Keratinocyte (primary cell): Measurements from ENCODE around the gene FSIP1. TPM values are rescaled to one million over a fixed set of nuclear protein-coding genes. Genes with fewer than 3 reads are reported as not detected.

Experiments
- DNase-seq: peaks from one replicate; pipeline ENCODE4 v3.0.0-alpha.2; 2011; ENCODE audit warnings: low read depth, missing footprints, low spot score
- FAIRE-seq: peaks from 2 replicates; lab custom pipeline; 2011; peaks lifted over from hg19 to GRCh38; lab: Jason Lieb, UNC
- H2AFZ ChIP-seq: 2 replicates; pipeline ENCODE4 v1.6.0; 2012; ENCODE audit warnings: low read length, control low read depth, inconsistent platforms; ENCODE audit not compliant: control insufficient read depth
- H3K27ac ChIP-seq: 2 replicates; pipeline ENCODE4 v1.5.1; 2011; ENCODE audit warnings: low read length; ENCODE audit not compliant: control insufficient read depth, insufficient read depth
- H3K27me3 ChIP-seq: 3 replicates; pipeline ENCODE4 v1.6.0; 2011; ENCODE audit warnings: low read length; ENCODE audit not compliant: control insufficient read depth, insufficient read depth; ENCODE audit errors: extremely low read depth
- H3K36me3 ChIP-seq, 2 experiments: 2 replicates in 1 of 2; 3 replicates in 1 of 2; pipeline ENCODE4 v1.5.1; 2011; ENCODE audit warnings: low read length in 2 of 2, mild to moderate bottlenecking in 1 of 2; ENCODE audit not compliant: control insufficient read depth in 2 of 2, insufficient read depth in 2 of 2; ENCODE audit errors: extremely low read depth in 1 of 2
- H3K4me1 ChIP-seq: 3 replicates; pipeline ENCODE4 v1.5.1; 2011; ENCODE audit warnings: low read length; ENCODE audit not compliant: control insufficient read depth, insufficient read depth; ENCODE audit errors: extremely low read depth
- H3K4me2 ChIP-seq: 3 replicates; pipeline ENCODE4 v1.6.0; 2011; ENCODE audit warnings: low read depth, low read length; ENCODE audit not compliant: control insufficient read depth, insufficient read depth; ENCODE audit errors: extremely low read depth
- H3K4me3 ChIP-seq, 3 experiments: fragments of 200-600 bp in 1 of 3; sonication (generic) in 1 of 3; 2 replicates in 2 of 3; 3 replicates in 1 of 3; pipeline ENCODE4 v1.5.1; 2011 to 2016; ENCODE audit warnings: low read length in 3 of 3, mild to moderate bottlenecking in 3 of 3, control low read depth in 2 of 3, inconsistent platforms in 1 of 3, low read depth in 1 of 3, mixed read lengths in 1 of 3, mixed run types in 1 of 3, moderate library complexity in 1 of 3; ENCODE audit not compliant: control insufficient read depth in 2 of 3, insufficient read depth in 2 of 3; ENCODE audit errors: extremely low read depth in 1 of 3
- H3K79me2 ChIP-seq: 2 replicates; pipeline ENCODE4 v1.6.0; 2012; ENCODE audit warnings: low read length; ENCODE audit not compliant: control insufficient read depth, insufficient read depth
- H3K9ac ChIP-seq: 3 replicates; pipeline ENCODE4 v1.6.0; 2011; ENCODE audit warnings: low read length; ENCODE audit not compliant: control insufficient read depth, insufficient read depth; ENCODE audit errors: extremely low read depth
- H3K9me1 ChIP-seq: 3 replicates; pipeline ENCODE4 v1.6.0; 2011; ENCODE audit warnings: low read length; ENCODE audit not compliant: control insufficient read depth, insufficient read depth; ENCODE audit errors: extremely low read depth
- H3K9me3 ChIP-seq: 2 replicates; pipeline ENCODE4 v1.5.1; 2012; ENCODE audit warnings: low read depth, low read length; ENCODE audit not compliant: control insufficient read depth
- H4K20me1 ChIP-seq: 3 replicates; pipeline ENCODE4 v1.6.0; 2011; ENCODE audit warnings: low read length; ENCODE audit not compliant: control insufficient read depth, insufficient read depth; ENCODE audit errors: extremely low read depth
- EZH2 ChIP-seq: IDR thresholded peaks from one replicate; pipeline ENCODE4 v1.6.1; 2012; ENCODE audit warnings: inconsistent platforms, mild to moderate bottlenecking, low read length, moderate library complexity
- dilution Hi-C: fragments of 300-500 bp; cut with MboI; formaldehyde crosslinking; loops from one replicate; pipeline ENCODE4 v1.7.0; 2020; ENCODE audit warnings: low sequenced_read_pairs; ENCODE audit not compliant: extremely low pct_ligation_motif_present
- polyA plus RNA-seq, 5 experiments: library from polyadenylated mRNA; depleted of rRNA in 3 of 5; stranded (reverse) in 3 of 5; stranded (forward) in 1 of 5; unstranded in 1 of 5; fragments of >200 nt; gene quantifications; 1 replicate in 1 of 5; 2 replicates in 3 of 5; 3 replicates in 1 of 5; pipeline versions ENCODE4 v1.2.1 to v1.2.3, GENCODE V29; 2011 to 2012; ENCODE audit warnings: missing spikeins in 2 of 5, low read depth in 1 of 5, low replicate concordance in 1 of 5
- TF ChIP-seq, protein P1 (sequence below), 3 experiments: IDR thresholded peaks in 1 of 3; conservative IDR thresholded peaks in 1 of 3; optimal IDR thresholded peaks in 1 of 3; 2 replicates in 2 of 3; 3 replicates in 1 of 3; pipeline versions ENCODE3 to v1.5.1; 2011; ENCODE audit warnings: low read length in 3 of 3, mild to moderate bottlenecking in 3 of 3, moderate library complexity in 2 of 3, control low read depth in 1 of 3, inconsistent platforms in 1 of 3; ENCODE audit not compliant: insufficient read depth in 2 of 3; ENCODE audit errors: extremely low read depth in 1 of 3

Gene FSIP1
- polyA plus RNA-seq, 1 donor (not counting 4 experiments of a cell fraction or from before 2014, with no cell fraction given), result 1.5 TPM

DNA sequence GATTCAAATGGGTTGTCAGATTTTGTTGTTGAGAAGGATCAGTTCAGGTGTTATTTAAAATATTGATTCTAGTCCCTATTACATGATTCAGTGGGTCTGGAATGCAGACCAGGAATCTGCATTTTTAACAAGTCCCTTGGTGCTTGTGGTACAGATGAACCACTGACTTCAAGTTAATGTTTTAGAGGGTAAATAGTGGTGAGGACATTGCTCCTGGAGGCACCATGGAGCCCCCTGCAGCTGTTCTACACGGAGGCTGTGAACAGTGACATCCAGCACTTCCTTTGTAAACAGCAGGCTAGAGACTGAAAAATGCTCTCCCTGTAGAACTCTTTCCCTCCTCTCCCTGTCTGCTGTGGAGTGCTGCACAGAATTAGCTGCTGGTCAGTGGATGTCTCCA, 4.8 kb upstream of the FSIP1 start:
- no peak for TF ChIP-seq EZH2
- TF ChIP-seq, protein P1, sequence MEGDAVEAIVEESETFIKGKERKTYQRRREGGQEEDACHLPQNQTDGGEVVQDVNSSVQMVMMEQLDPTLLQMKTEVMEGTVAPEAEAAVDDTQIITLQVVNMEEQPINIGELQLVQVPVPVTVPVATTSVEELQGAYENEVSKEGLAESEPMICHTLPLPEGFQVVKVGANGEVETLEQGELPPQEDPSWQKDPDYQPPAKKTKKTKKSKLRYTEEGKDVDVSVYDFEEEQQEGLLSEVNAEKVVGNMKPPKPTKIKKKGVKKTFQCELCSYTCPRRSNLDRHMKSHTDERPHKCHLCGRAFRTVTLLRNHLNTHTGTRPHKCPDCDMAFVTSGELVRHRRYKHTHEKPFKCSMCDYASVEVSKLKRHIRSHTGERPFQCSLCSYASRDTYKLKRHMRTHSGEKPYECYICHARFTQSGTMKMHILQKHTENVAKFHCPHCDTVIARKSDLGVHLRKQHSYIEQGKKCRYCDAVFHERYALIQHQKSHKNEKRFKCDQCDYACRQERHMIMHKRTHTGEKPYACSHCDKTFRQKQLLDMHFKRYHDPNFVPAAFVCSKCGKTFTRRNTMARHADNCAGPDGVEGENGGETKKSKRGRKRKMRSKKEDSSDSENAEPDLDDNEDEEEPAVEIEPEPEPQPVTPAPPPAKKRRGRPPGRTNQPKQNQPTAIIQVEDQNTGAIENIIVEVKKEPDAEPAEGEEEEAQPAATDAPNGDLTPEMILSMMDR (optimal IDR thresholded peaks at IDR 0.05 in 1 of 3, IDR thresholded peaks at IDR 0.05 in 1 of 3, conservative IDR thresholded peaks at IDR 0.05 in 1 of 3; ENCODE audit: extremely low read depth in 1 of 3, insufficient read depth in 2 of 3, low read length in 3 of 3), result no peak

DNA sequence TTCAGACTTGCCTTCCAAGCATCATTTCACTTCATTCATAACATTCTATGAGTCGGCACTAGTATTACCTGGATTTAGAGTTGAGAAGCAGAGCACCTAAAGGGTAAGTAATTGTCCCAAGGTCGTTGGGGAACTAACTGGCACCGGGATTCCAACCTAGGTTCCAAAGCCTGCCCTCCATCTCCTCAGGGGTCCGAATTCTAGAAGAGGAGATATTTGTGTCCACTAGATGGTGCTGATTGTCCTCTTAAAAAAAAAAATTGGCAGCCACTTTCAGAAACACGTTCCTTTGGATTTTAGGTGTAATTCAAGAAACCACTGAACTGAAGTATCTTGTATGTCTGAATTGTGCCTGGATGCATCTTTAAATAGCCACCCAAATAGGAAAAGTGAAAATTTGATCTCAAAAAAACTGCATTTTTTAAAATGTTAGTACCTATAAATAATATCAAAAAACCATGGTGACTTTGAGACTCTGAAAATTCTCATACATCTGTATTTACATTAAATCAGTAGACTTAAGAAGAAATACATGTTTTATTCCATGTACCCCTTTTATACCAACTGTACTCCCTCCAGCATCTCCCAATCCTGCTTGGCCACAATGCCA, 3.9 kb upstream of the FSIP1 start:
- H4K20me1 ChIP-seq, result no peaks in the 10 kb centered on the region
- no peak overlapping the region for H3K4me3 ChIP-seq
- FAIRE-seq (peak; percentile 63), DNase-seq (no peak)
- peaks cover 11% of the 10 kb centered on the region for H3K4me1 ChIP-seq
- no peaks in the 10 kb centered on the region for H3K36me3 ChIP-seq
- dilution Hi-C loops, result no loop called here
- H3K79me2 ChIP-seq, result peaks cover 8% of the 10 kb centered on the region
- H3K9ac ChIP-seq, result no peak overlapping the region
- H3K4me2 ChIP-seq, result no peak overlapping the region
- H3K9me3 ChIP-seq, result no peaks in the 10 kb centered on the region
- H3K27ac ChIP-seq, result no peak overlapping the region
- H3K9me1 ChIP-seq, result no peaks in the 10 kb centered on the region
- no peak for TF ChIP-seq EZH2
- TF ChIP-seq, protein P1 (optimal IDR thresholded peaks at IDR 0.05 in 1 of 3, IDR thresholded peaks at IDR 0.05 in 1 of 3, conservative IDR thresholded peaks at IDR 0.05 in 1 of 3; ENCODE audit: extremely low read depth in 1 of 3, insufficient read depth in 2 of 3, low read length in 3 of 3), result peak; percentile 46 to 54 (median 52)
- H2AFZ ChIP-seq, result no peak overlapping the region
- H3K27me3 ChIP-seq, result no peaks in the 10 kb centered on the region

More for the DNA sequence above, 4.8 kb upstream of the FSIP1 start:
- Histone ChIP-seq H3K9ac (no peak overlapping the region), H3K9me1 (no peaks in the 10 kb centered on the region), H3K36me3 (no peaks in the 10 kb centered on the region), H3K27me3 (no peaks in the 10 kb centered on the region), H3K4me3 (no peak overlapping the region), H3K9me3 (no peaks in the 10 kb centered on the region), H2AFZ (no peak overlapping the region), H3K27ac (no peak overlapping the region), H4K20me1 (no peaks in the 10 kb centered on the region), H3K4me2 (no peak overlapping the region), H3K4me1 (peaks cover 11% of the 10 kb centered on the region), H3K79me2 (peaks cover 8% of the 10 kb centered on the region)
- dilution Hi-C loops, result no loop called here
- FAIRE-seq (no peak), DNase-seq (no peak)
